PC-9 (cell line): ENCODE measurements around the gene VWA8. TPM values are rescaled to one million over a fixed set of nuclear protein-coding genes. Genes with fewer than 3 reads are reported as not detected.

Experiments used
- BruUV-seq: library from RNA; stranded (reverse); fragments of 400-500 nt; replicated peaks from 2 replicates; lab custom pipeline; 2021; lab: Mats Ljungman, UMichigan
- CTCF ChIA-PET: fragments of 300-600 bp; sonication (Branson Sonifier 250); formaldehyde crosslinking; loops from one replicate; lab custom pipeline; 2022; ENCODE audit warnings: antibody characterized with exemption; lab: Charles Lee
- POLR2A ChIA-PET: fragments of 300-600 bp; sonication (Branson Sonifier 250); formaldehyde crosslinking; loops from one replicate; lab custom pipeline; 2022; ENCODE audit warnings: antibody characterized with exemption; ENCODE audit not compliant: unreplicated experiment; lab: Charles Lee
- DNase-seq, 2 experiments: peaks; one replicate each; pipeline versions ENCODE4 v3.0.0 to v3.0.0-alpha.2; 2015 to 2022; ENCODE audit warnings: mixed read lengths in 1 of 2
- H2AFZ ChIP-seq: fragments of 200-600 bp; sonication (generic); 2 replicates; pipeline ENCODE4 v1.8.1; 2017; ENCODE audit warnings: antibody characterized with exemption
- H3F3A ChIP-seq: fragments of 200-600 bp; sonication (generic); 2 replicates; pipeline ENCODE4 v1.8.1; 2017; ENCODE audit warnings: antibody characterized with exemption, mild to moderate bottlenecking, low read depth; ENCODE audit not compliant: insufficient read depth
- H3K27ac ChIP-seq: fragments of 200-600 bp; sonication (generic); 2 replicates; pipeline ENCODE4 v1.6.1; 2016; ENCODE audit warnings: mixed run types
- H3K27me3 ChIP-seq: fragments of 200-600 bp; sonication (generic); 2 replicates; pipeline ENCODE4 v1.6.1; 2016; ENCODE audit warnings: low read depth, mixed run types; ENCODE audit not compliant: insufficient read depth
- H3K36me3 ChIP-seq: fragments of 200-600 bp; sonication (generic); 2 replicates; pipeline ENCODE4 v1.6.1; 2016; ENCODE audit warnings: low read depth, mixed run types
- H3K4me1 ChIP-seq: fragments of 200-600 bp; sonication (generic); replicated peaks from 2 replicates; pipeline ENCODE4 v1.6.1; 2016; ENCODE audit warnings: mixed run types; ENCODE audit not compliant: insufficient read depth
- H3K4me2 ChIP-seq: fragments of 200-600 bp; sonication (generic); 2 replicates; pipeline ENCODE4 v1.6.1; 2017; ENCODE audit warnings: mixed run types
- H3K4me3 ChIP-seq: fragments of 200-600 bp; sonication (generic); 2 replicates; pipeline ENCODE4 v1.6.1; 2016; ENCODE audit warnings: mixed run types
- H3K79me2 ChIP-seq: fragments of 200-600 bp; sonication (generic); 2 replicates; pipeline ENCODE4 v1.6.1; 2017; ENCODE audit warnings: low read depth, mixed run types
- H3K9me2 ChIP-seq: fragments of 200-600 bp; sonication (generic); 2 replicates; pipeline ENCODE4 v1.8.1; 2017; ENCODE audit warnings: mild to moderate bottlenecking; ENCODE audit not compliant: insufficient read depth
- H3K9me3 ChIP-seq: fragments of 200-600 bp; sonication (generic); 2 replicates; pipeline ENCODE4 v1.8.1; 2016; ENCODE audit warnings: low read depth; ENCODE audit not compliant: insufficient read depth
- H4K20me1 ChIP-seq: fragments of 200-600 bp; sonication (generic); 2 replicates; pipeline ENCODE4 v1.8.1; 2017; ENCODE audit not compliant: insufficient read depth
- EZH2 ChIP-seq: fragments of 200-600 bp; sonication (generic); IDR thresholded peaks from 2 replicates; pipeline ENCODE4 v1.8.0; 2017; ENCODE audit warnings: antibody characterized with exemption, low read depth
- intact Hi-C: fragments of 100-400 bp; cut with micrococcal nuclease; formaldehyde crosslinking; loops from one replicate; pipeline ENCODE4 v1.10.0; 2022; ENCODE audit not compliant: unreplicated experiment
- total RNA-seq: library from RNA; stranded (reverse); gene quantifications from 2 replicates; pipeline ENCODE4 v1.2.3, GENCODE V29; 2021
- TF ChIP-seq, protein P1 (sequence below): fragments of 200-600 bp; sonication (generic); conservative IDR thresholded peaks from 2 replicates; pipeline ENCODE4 v1.6.1; 2017; ENCODE audit warnings: mixed run types, antibody characterized with exemption, mild to moderate bottlenecking, moderate library complexity

The VWA8 gene
- total RNA-seq, 1 experiment from 2014 or later = 14.1 TPM

DNA sequence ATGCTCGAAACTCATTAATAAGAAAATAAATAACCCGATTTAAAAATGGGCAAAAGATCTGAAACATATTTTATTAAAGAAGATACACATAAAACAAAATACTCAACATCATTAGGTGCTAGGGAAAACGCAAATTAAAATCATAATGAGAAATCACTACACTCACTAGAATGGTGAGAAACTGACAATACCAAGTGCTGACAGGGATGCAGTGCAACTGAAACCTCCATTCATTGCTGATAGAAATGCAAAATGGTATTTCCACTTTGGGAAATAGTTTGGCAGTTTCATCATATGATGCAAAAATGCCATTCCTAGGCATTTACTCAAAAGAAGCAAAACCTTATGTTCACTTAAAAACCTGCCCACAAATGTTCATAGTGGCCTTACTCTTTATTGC is 278.1 kb downstream of the VWA8 start:
- CTCF ChIA-PET = no interaction called here
- POLR2A ChIA-PET = no interaction called here
- Histone ChIP-seq H3K4me2 (no peak overlapping the region), H3F3A (no peaks in the 10 kb centered on the region), H4K20me1 (no peaks in the 10 kb centered on the region), H3K79me2 (no peaks in the 10 kb centered on the region), H3K27me3 (no peaks in the 10 kb centered on the region), H3K4me1 (no peaks in the 10 kb centered on the region), H3K4me3 (no peak overlapping the region), H3K9me3 (no peaks in the 10 kb centered on the region), H3K9me2 (no peaks in the 10 kb centered on the region), H2AFZ (no peak overlapping the region), H3K27ac (no peak overlapping the region), H3K36me3 (no peaks in the 10 kb centered on the region)
- no peak for DNase-seq
- intact Hi-C loops = no loop called here
- BruUV-seq = no TSS peak
- TF ChIP-seq EZH2 = no peak
- TF ChIP-seq, protein P1, sequence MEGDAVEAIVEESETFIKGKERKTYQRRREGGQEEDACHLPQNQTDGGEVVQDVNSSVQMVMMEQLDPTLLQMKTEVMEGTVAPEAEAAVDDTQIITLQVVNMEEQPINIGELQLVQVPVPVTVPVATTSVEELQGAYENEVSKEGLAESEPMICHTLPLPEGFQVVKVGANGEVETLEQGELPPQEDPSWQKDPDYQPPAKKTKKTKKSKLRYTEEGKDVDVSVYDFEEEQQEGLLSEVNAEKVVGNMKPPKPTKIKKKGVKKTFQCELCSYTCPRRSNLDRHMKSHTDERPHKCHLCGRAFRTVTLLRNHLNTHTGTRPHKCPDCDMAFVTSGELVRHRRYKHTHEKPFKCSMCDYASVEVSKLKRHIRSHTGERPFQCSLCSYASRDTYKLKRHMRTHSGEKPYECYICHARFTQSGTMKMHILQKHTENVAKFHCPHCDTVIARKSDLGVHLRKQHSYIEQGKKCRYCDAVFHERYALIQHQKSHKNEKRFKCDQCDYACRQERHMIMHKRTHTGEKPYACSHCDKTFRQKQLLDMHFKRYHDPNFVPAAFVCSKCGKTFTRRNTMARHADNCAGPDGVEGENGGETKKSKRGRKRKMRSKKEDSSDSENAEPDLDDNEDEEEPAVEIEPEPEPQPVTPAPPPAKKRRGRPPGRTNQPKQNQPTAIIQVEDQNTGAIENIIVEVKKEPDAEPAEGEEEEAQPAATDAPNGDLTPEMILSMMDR = no peak

DNA sequence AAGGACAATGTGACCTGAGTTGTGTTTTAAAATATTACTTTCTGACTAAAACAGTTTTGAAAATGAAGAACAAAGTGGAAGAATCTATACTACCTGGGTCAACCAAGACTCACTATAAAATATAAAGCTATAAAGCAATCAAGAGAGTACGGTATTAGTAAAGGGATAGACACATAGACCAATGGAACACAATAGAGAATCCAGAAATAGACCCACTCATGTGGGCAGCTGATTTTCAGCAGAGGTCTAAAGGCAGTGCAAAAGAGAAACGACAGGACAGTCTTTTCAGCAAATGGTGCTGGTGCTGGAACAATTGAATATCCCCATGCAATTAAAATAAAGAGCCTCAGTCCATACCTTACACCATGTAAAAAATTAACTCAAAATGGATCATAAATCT is 278.9 kb downstream of the VWA8 start:
- no peak for TF ChIP-seq EZH2
- TF ChIP-seq, protein P1 = no peak
- Histone ChIP-seq H3K27ac (no peak overlapping the region), H4K20me1 (no peaks in the 10 kb centered on the region), H3K9me3 (no peaks in the 10 kb centered on the region), H3K36me3 (no peaks in the 10 kb centered on the region), H3K9me2 (no peaks in the 10 kb centered on the region), H3K79me2 (no peaks in the 10 kb centered on the region), H3F3A (no peaks in the 10 kb centered on the region), H3K4me3 (no peak overlapping the region), H3K27me3 (no peaks in the 10 kb centered on the region), H3K4me1 (no peaks in the 10 kb centered on the region), H3K4me2 (no peak overlapping the region), H2AFZ (no peak overlapping the region)
- DNase-seq = no peak
- intact Hi-C loops = no loop called here
- ChIA-PET CTCF (no interaction called here), POLR2A (no interaction called here)
- no TSS peak for BruUV-seq

DNA sequence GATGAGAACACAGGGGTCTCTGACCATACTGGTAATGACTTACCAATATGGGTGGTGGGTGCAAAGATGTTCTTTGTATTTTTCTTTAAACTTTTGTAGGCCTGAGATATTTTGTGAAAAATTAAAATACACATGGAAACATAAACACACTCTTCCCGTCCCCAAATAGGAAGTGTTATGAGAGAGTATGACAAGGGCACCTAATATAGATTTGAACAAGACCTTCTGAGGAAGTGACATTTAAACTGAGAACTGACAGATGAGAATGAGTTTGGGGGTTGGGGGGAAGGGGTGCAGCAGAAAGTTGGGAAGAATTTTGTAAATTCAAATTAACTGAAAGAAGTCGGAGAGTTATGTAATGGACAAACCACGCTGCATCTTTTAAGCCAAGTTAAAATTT is 279.3 kb downstream of the VWA8 start:
- POLR2A ChIA-PET = no interaction called here

More for the DNA sequence above, 279.3 kb downstream of the VWA8 start:
- no peak for TF ChIP-seq EZH2
- TF ChIP-seq, protein P1 = no peak
- H4K20me1 ChIP-seq = no peaks in the 10 kb centered on the region
- no peaks in the 10 kb centered on the region for H3K27me3 ChIP-seq
- H2AFZ ChIP-seq = no peak overlapping the region
- BruUV-seq = no TSS peak
- CTCF ChIA-PET = no interaction called here
- no peak overlapping the region for H3K4me2 ChIP-seq
- H3F3A ChIP-seq = no peaks in the 10 kb centered on the region
- DNase-seq = no peak
- H3K36me3 ChIP-seq = no peaks in the 10 kb centered on the region
- H3K9me3 ChIP-seq = no peaks in the 10 kb centered on the region
- no peaks in the 10 kb centered on the region for H3K9me2 ChIP-seq
- no peaks in the 10 kb centered on the region for H3K4me1 ChIP-seq
- intact Hi-C loops = no loop called here
- no peak overlapping the region for H3K27ac ChIP-seq
- H3K4me3 ChIP-seq = no peak overlapping the region
- H3K79me2 ChIP-seq = no peaks in the 10 kb centered on the region
